Activated CD4-positive, alpha-beta T cell treated with anti-CD3 and anti-CD28 coated beads, Interleukin-2, amount 10 ng/mL, durations not matched to agents 7 days and 5 days (primary cell): ENCODE measurements around the gene CAMK2D. TPM values are rescaled to one million over a fixed set of nuclear protein-coding genes. Genes with fewer than 3 reads are reported as not detected.

ENCODE experiments used
- CTCF ChIA-PET: fragments of 350-600 bp; sonication (Branson Sonifier 250); formaldehyde crosslinking; loops from one replicate; lab custom pipeline; 2021; ENCODE audit warnings: antibody characterized with exemption; lab: Charles Lee
- POLR2A ChIA-PET: fragments of 350-600 bp; sonication (Branson Sonifier 250); formaldehyde crosslinking; loops from one replicate; lab custom pipeline; 2021; ENCODE audit warnings: antibody characterized with exemption; lab: Charles Lee
- DNase-seq: peaks from one replicate; pipeline ENCODE4 v3.0.0-alpha.2; 2020
- H3K27ac Mint-ChIP-seq: one replicate; pipeline ENCODE4 v1.8.0; 2021; ENCODE audit warnings: mild to moderate bottlenecking, moderate library complexity, mixed read lengths
- H3K27me3 Mint-ChIP-seq: one replicate; pipeline ENCODE4 v1.8.0; 2021; ENCODE audit warnings: mixed read lengths
- H3K36me3 Mint-ChIP-seq: one replicate; pipeline ENCODE4 v1.8.0; 2021; ENCODE audit warnings: low read depth, mixed read lengths
- H3K4me1 Mint-ChIP-seq: one replicate; pipeline ENCODE4 v1.8.0; 2021; ENCODE audit warnings: mixed read lengths
- H3K4me3 Mint-ChIP-seq: one replicate; pipeline ENCODE4 v1.8.0; 2021; ENCODE audit warnings: mild to moderate bottlenecking, moderate library complexity, mixed read lengths
- H3K9me3 Mint-ChIP-seq: one replicate; pipeline ENCODE4 v1.8.0; 2021; ENCODE audit warnings: mixed read lengths
- total RNA-seq, 2 experiments: library from RNA; stranded (reverse); gene quantifications; one replicate each; pipeline ENCODE4 v1.2.3, GENCODE V29; 2021

The CAMK2D gene
- total RNA-seq, 2 experiments from 2014 or later: 37.8 to 38.5 TPM

- Mint-ChIP-seq H3K4me3 (no peak overlapping the region), H3K27ac (no peak overlapping the region), H3K4me1 (no peaks in the 10 kb centered on the region), H3K36me3 (peaks cover 39% of the 10 kb centered on the region), H3K27me3 (no peaks in the 10 kb centered on the region), H3K9me3 (no peaks in the 10 kb centered on the region)
- CTCF ChIA-PET: no interaction called here
- POLR2A ChIA-PET: no interaction called here
- no peak for DNase-seq
Observed at GRCh38 chr4:113461281-113461680, 300.3 kb downstream of the CAMK2D start.

- POLR2A ChIA-PET: no interaction called here
Observed at GRCh38 chr4:113457886-113458285, 303.7 kb downstream of the CAMK2D start.

GRCh38 chr4:113457121-113457520 is 304.4 kb downstream of the CAMK2D start:
- Mint-ChIP-seq H3K36me3 (peaks cover 40% of the 10 kb centered on the region), H3K27ac (no peak overlapping the region), H3K4me3 (no peak overlapping the region), H3K27me3 (no peaks in the 10 kb centered on the region), H3K4me1 (no peaks in the 10 kb centered on the region), H3K9me3 (no peaks in the 10 kb centered on the region)
- ChIA-PET CTCF (interaction anchor here (0.7 to 1.3 kb wide), 2 partner anchors 29 to 43 kb away, joined by 3 to 4 read pairs; no protein-coding TSS in a partner anchor), POLR2A (no interaction called here)
- DNase-seq: no peak

More at GRCh38 chr4:113457886-113458285, 303.7 kb downstream of the CAMK2D start:
- H3K27me3 Mint-ChIP-seq: no peaks in the 10 kb centered on the region
- no peaks in the 10 kb centered on the region for H3K4me1 Mint-ChIP-seq
- DNase-seq: no peak
- H3K4me3 Mint-ChIP-seq: no peak overlapping the region
- H3K9me3 Mint-ChIP-seq: no peaks in the 10 kb centered on the region
- CTCF ChIA-PET: interaction anchor here (1.3 to 1.4 kb wide), 2 partner anchors 28 to 63 kb away, joined by 3 to 4 read pairs; no protein-coding TSS in a partner anchor
- peaks cover 41% of the 10 kb centered on the region for H3K36me3 Mint-ChIP-seq
- no peak overlapping the region for H3K27ac Mint-ChIP-seq

- Mint-ChIP-seq H3K36me3 (peaks cover 38% of the 10 kb centered on the region), H3K4me3 (no peak overlapping the region), H3K27me3 (no peaks in the 10 kb centered on the region), H3K4me1 (no peaks in the 10 kb centered on the region), H3K27ac (no peak overlapping the region), H3K9me3 (no peaks in the 10 kb centered on the region)
- CTCF ChIA-PET: interaction anchor here (1.9 kb wide), 1 partner anchor 12 kb away, joined by 4 read pairs; no protein-coding TSS in a partner anchor
- no peak for DNase-seq
- POLR2A ChIA-PET: no interaction called here
Observed at GRCh38 chr4:113455061-113455460, 306.5 kb downstream of the CAMK2D start.

- no peaks in the 10 kb centered on the region for H3K4me1 Mint-ChIP-seq
- ChIA-PET POLR2A (no interaction called here), CTCF (no interaction called here)
- H3K27me3 Mint-ChIP-seq: no peaks in the 10 kb centered on the region
- H3K27ac Mint-ChIP-seq: no peak overlapping the region
- no peak for DNase-seq
- no peaks in the 10 kb centered on the region for H3K9me3 Mint-ChIP-seq
- no peak overlapping the region for H3K4me3 Mint-ChIP-seq
- peaks cover 34% of the 10 kb centered on the region for H3K36me3 Mint-ChIP-seq
Observed at GRCh38 chr4:113452868-113453620, 308.5 kb downstream of the CAMK2D start.

GRCh38 chr4:113452152-113452551 is 309.4 kb downstream of the CAMK2D start:
- CTCF ChIA-PET: no interaction called here

GRCh38 chr4:113450295-113451080 is 311.1 kb downstream of the CAMK2D start:
- Mint-ChIP-seq H3K27me3 (no peaks in the 10 kb centered on the region), H3K27ac (no peak overlapping the region), H3K4me3 (no peak overlapping the region), H3K4me1 (peaks cover 3% of the 10 kb centered on the region), H3K9me3 (no peaks in the 10 kb centered on the region), H3K36me3 (peaks cover 18% of the 10 kb centered on the region)
- DNase-seq: no peak
- ChIA-PET POLR2A (no interaction called here), CTCF (no interaction called here)

More at GRCh38 chr4:113452152-113452551, 309.4 kb downstream of the CAMK2D start:
- no peaks in the 10 kb centered on the region for H3K4me1 Mint-ChIP-seq
- H3K27ac Mint-ChIP-seq: no peak overlapping the region
- no peak overlapping the region for H3K4me3 Mint-ChIP-seq
- H3K36me3 Mint-ChIP-seq: peaks cover 29% of the 10 kb centered on the region
- no peaks in the 10 kb centered on the region for H3K9me3 Mint-ChIP-seq
- H3K27me3 Mint-ChIP-seq: no peaks in the 10 kb centered on the region
- no peak for DNase-seq
- POLR2A ChIA-PET: no interaction called here

- Mint-ChIP-seq H3K36me3 (peaks cover 17% of the 10 kb centered on the region), H3K27ac (no peak overlapping the region), H3K27me3 (no peaks in the 10 kb centered on the region), H3K4me3 (no peak overlapping the region), H3K9me3 (no peaks in the 10 kb centered on the region), H3K4me1 (peaks cover 3% of the 10 kb centered on the region)
- CTCF ChIA-PET: no interaction called here
- POLR2A ChIA-PET: no interaction called here
- DNase-seq: no peak
Observed at GRCh38 chr4:113449410-113449974, 312.0 kb downstream of the CAMK2D start.

GRCh38 chr4:113447769-113448168 is 313.8 kb downstream of the CAMK2D start:
- Mint-ChIP-seq H3K4me3 (no peak overlapping the region), H3K27ac (no peak overlapping the region), H3K4me1 (peaks cover 8% of the 10 kb centered on the region), H3K9me3 (no peaks in the 10 kb centered on the region), H3K36me3 (peaks cover 10% of the 10 kb centered on the region), H3K27me3 (no peaks in the 10 kb centered on the region)
- ChIA-PET POLR2A (no interaction called here), CTCF (interaction anchor here (0.9 kb wide), 1 partner anchor 27 kb away, joined by 3 read pairs; no protein-coding TSS in a partner anchor)
- no peak for DNase-seq

GRCh38 chr4:113447061-113447460 is 314.5 kb downstream of the CAMK2D start:
- H3K4me3 Mint-ChIP-seq: no peak overlapping the region
- H3K27me3 Mint-ChIP-seq: no peaks in the 10 kb centered on the region
- DNase-seq: no peak
- H3K36me3 Mint-ChIP-seq: peaks cover 9% of the 10 kb centered on the region
- peaks cover 8% of the 10 kb centered on the region for H3K4me1 Mint-ChIP-seq
- H3K9me3 Mint-ChIP-seq: no peaks in the 10 kb centered on the region
- H3K27ac Mint-ChIP-seq: no peak overlapping the region
- POLR2A ChIA-PET: no interaction called here
- CTCF ChIA-PET: interaction anchor here (0.9 kb wide), 1 partner anchor 27 kb away, joined by 3 read pairs; no protein-coding TSS in a partner anchor

- no peak overlapping the region for H3K4me3 Mint-ChIP-seq
- ChIA-PET CTCF (no interaction called here), POLR2A (no interaction called here)
- H3K4me1 Mint-ChIP-seq: peaks cover 8% of the 10 kb centered on the region
- DNase-seq: no peak
- no peak overlapping the region for H3K27ac Mint-ChIP-seq
- no peaks in the 10 kb centered on the region for H3K27me3 Mint-ChIP-seq
- H3K9me3 Mint-ChIP-seq: no peaks in the 10 kb centered on the region
- peaks cover 2% of the 10 kb centered on the region for H3K36me3 Mint-ChIP-seq
Observed at GRCh38 chr4:113446019-113446418, 315.5 kb downstream of the CAMK2D start.

- DNase-seq: no peak
- ChIA-PET POLR2A (no interaction called here), CTCF (no interaction called here)
- no peaks in the 10 kb centered on the region for H3K9me3 Mint-ChIP-seq
- no peaks in the 10 kb centered on the region for H3K36me3 Mint-ChIP-seq
- no peak overlapping the region for H3K27ac Mint-ChIP-seq
- peaks cover 8% of the 10 kb centered on the region for H3K4me1 Mint-ChIP-seq
- H3K27me3 Mint-ChIP-seq: no peaks in the 10 kb centered on the region
- no peak overlapping the region for H3K4me3 Mint-ChIP-seq
Observed at GRCh38 chr4:113445286-113445685, 316.3 kb downstream of the CAMK2D start.

- CTCF ChIA-PET: no interaction called here
- POLR2A ChIA-PET: no interaction called here
- Mint-ChIP-seq H3K9me3 (no peaks in the 10 kb centered on the region), H3K4me3 (no peak overlapping the region), H3K36me3 (no peaks in the 10 kb centered on the region), H3K27ac (no peak overlapping the region), H3K27me3 (no peaks in the 10 kb centered on the region), H3K4me1 (peaks cover 8% of the 10 kb centered on the region)
- DNase-seq: no peak
Observed at GRCh38 chr4:113444386-113444785, 317.2 kb downstream of the CAMK2D start.
